T-cell (primary cell): ENCODE results near the gene HEPN1. TPM values are rescaled to one million over a fixed set of nuclear protein-coding genes. Genes with fewer than 3 reads are reported as not detected.

ENCODE experiments used
- ATAC-seq, 4 experiments: fragments of 200-7000 bp in 3 of 4; fragments of 150-1000 bp in 1 of 4; cut with Tn5 transposase; replicated peaks in 1 of 4; 1 replicate in 3 of 4; 2 replicates in 1 of 4; pipeline ENCODE4 v1.10.0; 2021; ENCODE audit warnings: moderate library complexity in 3 of 4, mild to moderate bottlenecking in 2 of 4, moderate number of reproducible peaks in 1 of 4
- CTCF ChIA-PET, 2 donors: fragments of 300-600 bp; sonication (Branson Sonifier 250); formaldehyde crosslinking; loops; one replicate each; lab custom pipeline; 2022; ENCODE audit warnings: antibody characterized with exemption in 2 of 2; lab: Charles Lee
- POLR2A ChIA-PET, 2 donors: fragments of 300-600 bp; sonication (Branson Sonifier 250); formaldehyde crosslinking; loops; one replicate each; lab custom pipeline; 2022; ENCODE audit warnings: antibody characterized with exemption in 2 of 2; lab: Charles Lee
- DNase-seq, 35 experiments: peaks; one replicate each; pipeline versions ENCODE4 v3.0.0 to v3.0.0-alpha.2; 2013 to 2023
- H3K27ac ChIP-seq: one replicate; pipeline ENCODE4 v1.5.1; 2013; ENCODE audit warnings: low read length
- H3K27me3 ChIP-seq, 2 experiments: replicated peaks in 1 of 2; 1 replicate in 1 of 2; 2 replicates in 1 of 2; pipeline versions ENCODE4 v1.6.1 to v1.7.0; 2013; ENCODE audit warnings: low read length in 1 of 2, mixed read lengths in 1 of 2; ENCODE audit not compliant: control insufficient read depth in 2 of 2, insufficient read depth in 2 of 2; ENCODE audit errors: extremely low read depth in 1 of 2
- H3K36me3 ChIP-seq, 2 donors: 1 replicate in 1 of 2; 2 replicates in 1 of 2; pipeline versions ENCODE4 v1.6.1 to v1.7.0; 2013; ENCODE audit warnings: low read length in 1 of 2; ENCODE audit not compliant: control insufficient read depth in 2 of 2, insufficient read depth in 1 of 2; ENCODE audit errors: extremely low read depth in 1 of 2
- H3K4me1 ChIP-seq, 2 experiments: 1 replicate in 1 of 2; 2 replicates in 1 of 2; pipeline versions ENCODE4 v1.6.1 to v1.7.0; 2013; ENCODE audit warnings: low read length in 2 of 2, mixed read lengths in 1 of 2; ENCODE audit not compliant: insufficient read depth in 2 of 2, control insufficient read depth in 1 of 2; ENCODE audit errors: extremely low read depth in 1 of 2
- H3K4me3 ChIP-seq, 2 donors: 1 replicate in 1 of 2; 2 replicates in 1 of 2; pipeline versions ENCODE4 v1.5.1 to v1.7.0; 2013; ENCODE audit warnings: mild to moderate bottlenecking in 2 of 2, low read length in 1 of 2, moderate library complexity in 1 of 2; ENCODE audit not compliant: control insufficient read depth in 1 of 2; ENCODE audit errors: extremely low read depth in 1 of 2
- H3K9me3 ChIP-seq: 2 replicates; pipeline ENCODE4 v1.7.0; 2013
- H3K27ac Mint-ChIP-seq, 2 donors: one replicate each; pipeline ENCODE4 v1.8.0; 2020 to 2021; ENCODE audit warnings: mild to moderate bottlenecking in 2 of 2, mixed read lengths in 2 of 2
- H3K27me3 Mint-ChIP-seq, 2 donors: one replicate each; pipeline ENCODE4 v1.8.0; 2021 to 2022; ENCODE audit warnings: mixed read lengths in 2 of 2
- H3K36me3 Mint-ChIP-seq: one replicate; pipeline ENCODE4 v1.8.0; 2021; ENCODE audit warnings: mixed read lengths
- H3K4me1 Mint-ChIP-seq, 3 donors: one replicate each; pipeline ENCODE4 v1.8.0; 2020 to 2022; ENCODE audit warnings: mixed read lengths in 3 of 3, mild to moderate bottlenecking in 1 of 3
- H3K4me3 Mint-ChIP-seq, 3 donors: one replicate each; pipeline ENCODE4 v1.8.0; 2020 to 2022; ENCODE audit warnings: mild to moderate bottlenecking in 3 of 3, mixed read lengths in 3 of 3, moderate library complexity in 3 of 3
- H3K9me3 Mint-ChIP-seq, 3 donors: one replicate each; pipeline ENCODE4 v1.8.0; 2020 to 2022; ENCODE audit warnings: mixed read lengths in 3 of 3
- WGBS: methylation state at CpG from one replicate; pipeline ENCODE4 v1.1.5; 2013; ENCODE audit warnings: missing lambda C conversion rate; ENCODE audit not compliant: insufficient coverage; 5-methylcytosine and 5-hydroxymethylcytosine counted together
- total RNA-seq, 35 experiments: library from RNA in 6 of 35; stranded (reverse) in 6 of 35; fragments of 120-200 nt in 1 of 35; gene quantifications; one replicate each; pipeline versions ENCODE4 v1.2.1 to v1.2.4 and lab custom pipeline; 2013 to 2026

HEPN1 gene
- total RNA-seq, 5 donors from 2014 or later (not counting 1 experiment from before 2014, with no cell fraction given), result not detected

DNA sequence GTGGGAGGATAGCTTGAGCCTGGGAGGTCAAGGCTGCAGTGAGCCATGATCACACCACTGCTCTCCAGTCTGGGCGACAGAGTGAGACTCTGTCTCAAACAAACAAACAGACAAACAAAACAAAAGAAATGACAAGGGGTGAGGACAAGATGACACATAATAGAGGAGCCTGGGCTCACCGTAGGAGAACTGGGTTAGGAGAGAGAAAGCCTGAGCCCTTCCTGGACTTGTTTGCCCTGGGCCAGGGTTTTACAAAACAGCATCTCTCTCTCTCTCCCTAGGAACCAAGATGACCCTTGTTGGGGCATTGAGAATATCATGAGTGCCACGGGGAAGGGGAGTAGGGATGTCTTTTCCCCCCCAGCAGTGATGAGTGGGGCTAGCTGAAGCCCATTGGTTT lies 38.1 kb upstream of the HEPN1 start:
- H3K4me3 ChIP-seq, result no peak overlapping the region
- Mint-ChIP-seq H3K4me3 (no peak overlapping the region), H3K9me3 (no peaks in the 10 kb centered on the region), H3K4me1 (peaks cover 15 to 20% (median 15%) of the 10 kb centered on the region in 3 donors), H3K36me3 (no peaks in the 10 kb centered on the region), H3K27ac (peak overlapping the region in 1 of 2 donors; percentile 11), H3K27me3 (peaks cover 0 to 11% of the 10 kb centered on the region in 2 donors)
- no peak for DNase-seq
- no peaks in the 10 kb centered on the region for H3K9me3 ChIP-seq
- ChIA-PET CTCF (interaction anchor here in 1 of 2 donors (0.6 kb wide), 1 partner anchor 8 kb away, joined by 3 read pairs; no protein-coding TSS in a partner anchor), POLR2A (no interaction called here)
- no peak for ATAC-seq
- no CpG with 5 or more reads among the region's 3 CpGs for whole genome bisulfite sequencing
- H3K4me1 ChIP-seq, result peaks cover 0 to 17% of the 10 kb centered on the region in 2 experiments
- H3K36me3 ChIP-seq, result no peaks in the 10 kb centered on the region
- H3K27me3 ChIP-seq, result peaks cover 0 to 26% of the 10 kb centered on the region in 2 experiments
- no peak overlapping the region for H3K27ac ChIP-seq

DNA sequence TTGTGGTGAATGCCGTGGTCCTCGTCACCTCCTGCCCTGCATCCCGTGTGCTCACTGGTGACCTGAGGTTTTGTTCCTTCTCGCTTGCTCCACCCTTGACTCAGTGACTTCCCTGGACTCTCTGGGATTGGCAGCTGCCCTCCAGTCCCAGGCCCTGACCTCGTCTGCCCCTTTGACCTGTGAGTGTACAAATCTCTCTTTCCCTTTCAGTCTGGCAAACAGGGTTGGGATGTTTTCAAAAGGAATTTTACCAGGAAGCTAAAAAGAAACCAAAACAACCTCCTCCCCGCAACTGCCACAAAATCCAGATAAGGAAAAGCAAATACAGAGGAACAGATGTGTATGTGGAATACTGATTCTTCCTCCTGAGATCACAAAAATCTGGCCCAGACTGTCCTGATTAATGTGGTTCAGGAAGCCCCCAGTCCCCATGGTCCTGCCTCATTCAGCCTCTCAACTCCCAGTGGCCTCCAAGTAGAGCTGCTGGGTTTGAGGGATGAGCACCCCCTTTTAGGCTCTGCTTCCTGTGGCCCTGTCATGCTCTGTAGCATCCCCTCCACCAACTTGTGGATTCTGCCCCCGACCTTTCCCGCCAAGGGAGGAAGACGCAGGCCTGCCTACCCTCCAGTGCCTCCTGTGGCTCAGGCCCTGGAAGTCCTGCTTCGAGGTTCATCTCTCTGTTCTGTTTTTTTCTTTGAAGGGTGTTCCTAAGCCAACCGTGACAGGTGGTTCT lies 36.5 kb upstream of the HEPN1 start:
- POLR2A ChIA-PET, result no interaction called here
- 70% methylated on average over 6 of the region's 11 CpGs for WGBS
- Mint-ChIP-seq H3K4me1 (peaks cover 5 to 9% (median 6%) of the 10 kb centered on the region in 3 donors), H3K27ac (no peak overlapping the region), H3K9me3 (no peaks in the 10 kb centered on the region), H3K36me3 (no peaks in the 10 kb centered on the region), H3K4me3 (no peak overlapping the region), H3K27me3 (peaks cover 10 to 15% of the 10 kb centered on the region in 2 donors)
- ATAC-seq (no peak), DNase-seq (no peak)
- Histone ChIP-seq H3K4me3 (no peak overlapping the region), H3K27me3 (peaks cover 0 to 30% of the 10 kb centered on the region in 2 experiments), H3K36me3 (no peaks in the 10 kb centered on the region), H3K27ac (no peak overlapping the region), H3K4me1 (peaks cover 0 to 5% of the 10 kb centered on the region in 2 experiments), H3K9me3 (no peaks in the 10 kb centered on the region)
- CTCF ChIA-PET, result interaction anchor here in 1 of 2 donors (0.6 to 1.6 kb wide), 2 partner anchors 83 to 783 kb away, joined by 3 to 7 read pairs; partner anchors contain the start of gene MSANTD2

DNA sequence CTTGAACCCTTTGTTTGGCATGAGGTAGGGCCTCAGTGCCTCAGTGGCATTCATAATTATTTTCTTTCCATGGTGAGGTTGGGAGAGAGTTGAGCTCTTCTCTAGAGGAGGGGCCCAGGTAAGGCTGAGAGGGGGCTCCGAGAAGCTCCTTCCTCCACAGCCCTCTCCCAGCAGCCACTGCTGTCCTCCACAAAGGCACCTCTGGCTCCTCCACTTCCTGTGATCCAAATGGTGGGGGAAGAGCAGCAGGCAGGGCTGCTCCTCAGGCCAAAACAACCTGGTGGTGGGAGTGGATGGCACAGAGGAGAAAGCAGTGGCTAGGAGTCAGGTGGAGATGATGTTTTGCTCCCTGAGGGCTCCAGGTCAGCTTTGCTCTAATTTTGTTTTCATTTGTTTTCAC lies 34.7 kb upstream of the HEPN1 start:
- no peaks in the 10 kb centered on the region for H3K9me3 Mint-ChIP-seq
- Histone ChIP-seq H3K9me3 (no peaks in the 10 kb centered on the region), H3K4me3 (no peak overlapping the region), H3K36me3 (no peaks in the 10 kb centered on the region), H3K27me3 (peaks cover 0 to 26% of the 10 kb centered on the region in 2 experiments), H3K4me1 (no peaks in the 10 kb centered on the region), H3K27ac (no peak overlapping the region)
- POLR2A ChIA-PET, result no interaction called here
- H3K4me1 Mint-ChIP-seq, result peaks cover 0 to 2% (median 2%) of the 10 kb centered on the region in 3 donors
- peaks cover 19 to 21% of the 10 kb centered on the region in 2 donors for H3K27me3 Mint-ChIP-seq
- no peak overlapping the region for H3K4me3 Mint-ChIP-seq
- H3K27ac Mint-ChIP-seq, result no peak overlapping the region
- DNase-seq (no peak), ATAC-seq (no peak)
- no peaks in the 10 kb centered on the region for H3K36me3 Mint-ChIP-seq
- CTCF ChIA-PET, result no interaction called here
- WGBS, result no CpG with 5 or more reads among the region's 1 CpG

DNA sequence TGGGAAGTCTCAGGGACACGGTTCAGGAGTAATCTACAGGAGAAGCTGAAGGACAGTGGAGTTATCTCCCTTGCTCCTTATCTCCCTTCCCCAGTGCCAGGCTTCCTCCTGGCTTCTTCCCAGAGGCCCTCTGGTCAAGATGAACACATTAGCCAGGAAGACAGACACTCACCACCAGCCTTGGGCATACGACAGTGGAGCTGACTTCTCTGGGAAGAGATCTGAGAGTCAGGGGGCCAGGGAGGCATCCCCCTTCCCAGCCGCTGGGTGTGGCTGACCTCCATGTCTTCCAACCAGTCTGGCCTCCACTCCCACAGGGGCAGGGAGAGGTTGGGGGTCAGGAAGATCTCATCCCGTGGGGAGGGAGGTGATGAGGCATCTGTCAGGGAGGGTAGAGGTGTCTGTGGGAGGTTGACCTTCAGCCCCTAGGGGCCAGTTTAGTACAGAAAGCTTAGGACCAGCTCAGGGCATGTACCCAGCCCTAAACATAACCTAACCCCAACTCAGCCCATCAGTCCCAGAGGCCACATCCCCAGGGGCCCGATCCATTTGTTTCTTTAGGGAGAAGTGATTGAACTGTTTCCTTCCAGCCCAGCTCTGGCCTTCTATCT lies 34.1 kb upstream of the HEPN1 start:
- Histone ChIP-seq H3K27me3 (peaks cover 0 to 26% of the 10 kb centered on the region in 2 experiments), H3K27ac (no peak overlapping the region), H3K4me1 (no peaks in the 10 kb centered on the region), H3K36me3 (no peaks in the 10 kb centered on the region), H3K9me3 (no peaks in the 10 kb centered on the region), H3K4me3 (no peak overlapping the region)
- CTCF ChIA-PET, result no interaction called here
- Mint-ChIP-seq H3K27ac (no peak overlapping the region), H3K27me3 (peaks cover 19 to 21% of the 10 kb centered on the region in 2 donors), H3K9me3 (no peaks in the 10 kb centered on the region), H3K4me3 (no peak overlapping the region), H3K36me3 (no peaks in the 10 kb centered on the region), H3K4me1 (peaks cover 0 to 2% (median 2%) of the 10 kb centered on the region in 3 donors)
- no CpG with 5 or more reads among the region's 5 CpGs for WGBS
- DNase-seq (no peak), ATAC-seq (no peak)
- POLR2A ChIA-PET, result no interaction called here

DNA sequence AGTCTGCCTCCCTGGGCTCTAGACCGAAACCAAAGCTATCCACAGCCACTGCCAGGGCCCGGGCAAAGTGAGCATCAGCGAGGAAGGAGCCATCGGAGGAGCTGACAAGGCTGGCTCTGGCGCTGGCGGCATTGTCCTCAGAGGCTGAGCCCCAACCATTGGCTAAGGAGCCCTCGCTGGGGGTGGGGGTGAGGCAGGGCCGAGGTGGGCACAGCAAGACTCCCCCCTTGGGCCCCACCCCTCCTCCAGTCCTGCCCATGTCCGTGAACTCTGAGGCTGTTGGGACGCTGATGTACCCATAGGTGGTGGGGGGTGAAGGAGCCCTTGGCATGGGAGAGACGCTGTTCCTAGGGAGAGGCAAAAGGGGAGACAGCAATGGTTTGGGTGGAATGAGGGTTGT lies 32.6 kb upstream of the HEPN1 start:
- no peaks in the 10 kb centered on the region for H3K9me3 Mint-ChIP-seq
- Histone ChIP-seq H3K36me3 (no peaks in the 10 kb centered on the region), H3K4me1 (no peaks in the 10 kb centered on the region), H3K4me3 (no peak overlapping the region), H3K27ac (no peak overlapping the region), H3K9me3 (no peaks in the 10 kb centered on the region), H3K27me3 (peaks cover 0 to 34% of the 10 kb centered on the region in 2 experiments)
- H3K4me1 Mint-ChIP-seq, result no peaks in the 10 kb centered on the region
- no peak for DNase-seq
- no peak overlapping the region for H3K4me3 Mint-ChIP-seq
- ATAC-seq, result no peak
- H3K36me3 Mint-ChIP-seq, result no peaks in the 10 kb centered on the region
- H3K27me3 Mint-ChIP-seq, result peaks cover 19 to 21% of the 10 kb centered on the region in 2 donors
- H3K27ac Mint-ChIP-seq, result no peak overlapping the region
- POLR2A ChIA-PET, result no interaction called here
- WGBS, result 89% methylated on average over 6 of the region's 11 CpGs
- CTCF ChIA-PET, result interaction anchor here in 1 of 2 donors (0.6 kb wide), 1 partner anchor 150 kb away, joined by 3 read pairs; no protein-coding TSS in a partner anchor

DNA sequence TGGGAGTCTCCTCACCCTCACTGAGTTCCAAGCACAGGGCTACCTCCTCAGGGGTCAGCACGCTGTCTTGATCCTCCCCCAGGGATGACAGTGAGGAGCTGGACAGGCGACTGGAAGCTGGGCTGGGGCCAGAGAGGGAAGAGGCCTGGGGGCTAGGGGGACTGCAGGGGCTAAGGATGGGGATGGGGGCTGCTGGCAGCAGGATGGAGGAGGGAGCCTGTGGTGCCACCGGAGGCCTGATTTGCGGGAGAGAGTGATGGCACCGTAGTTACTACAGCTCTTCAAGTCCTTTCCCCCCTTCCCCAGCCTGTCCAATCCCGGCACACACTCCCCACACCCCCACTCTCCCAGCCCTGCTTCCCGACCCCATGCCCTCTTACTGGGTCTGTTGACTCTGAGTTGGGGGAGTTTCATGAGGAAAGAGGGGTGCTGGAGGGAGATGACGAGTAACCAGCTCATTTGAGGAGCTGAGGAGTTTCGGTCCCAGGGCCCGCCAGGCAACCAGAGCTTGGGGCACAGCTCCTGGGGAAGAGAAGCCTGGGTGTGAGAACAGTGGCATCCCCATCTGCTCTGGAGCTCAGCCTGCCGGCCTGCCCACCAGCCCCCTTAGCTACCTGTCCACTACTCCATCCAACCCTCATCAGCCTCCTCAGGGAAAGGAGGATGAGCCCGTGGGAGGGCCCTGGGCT lies 31.9 kb upstream of the HEPN1 start:
- Mint-ChIP-seq H3K4me3 (no peak overlapping the region), H3K36me3 (no peaks in the 10 kb centered on the region), H3K27me3 (peaks cover 19 to 21% of the 10 kb centered on the region in 2 donors), H3K27ac (no peak overlapping the region), H3K9me3 (no peaks in the 10 kb centered on the region), H3K4me1 (no peaks in the 10 kb centered on the region)
- Histone ChIP-seq H3K4me3 (no peak overlapping the region), H3K9me3 (no peaks in the 10 kb centered on the region), H3K4me1 (no peaks in the 10 kb centered on the region), H3K36me3 (no peaks in the 10 kb centered on the region), H3K27me3 (peaks cover 0 to 36% of the 10 kb centered on the region in 2 experiments), H3K27ac (no peak overlapping the region)
- ChIA-PET POLR2A (no interaction called here), CTCF (interaction anchor here in 1 of 2 donors (0.6 kb wide), 1 partner anchor 151 kb away, joined by 3 read pairs; no protein-coding TSS in a partner anchor)
- 86% methylated on average over 1 of the region's 12 CpGs for WGBS
- ATAC-seq (no peak), DNase-seq (peak in 1 of 35 experiments; percentile 0)
